GM18519 (cell line): Measurements from ENCODE around the gene GNL2.
"Not testable (repeated sequence)": the region's sequence is repeated elsewhere in the genome, so short reads cannot be mapped to it uniquely, and the experiment has no call there.

ENCODE experiments used
- ATAC-seq: cut with Tn5 transposase; IDR thresholded peaks from one replicate; pipeline ENCODE4 v1.9.1; 2021; ENCODE audit warnings: mild to moderate bottlenecking, moderate library complexity; ENCODE audit not compliant: unreplicated experiment, low FRiP score

The GNL2 gene

GRCh38 chr1:37560401-37561132 is 35.2 kb downstream of the GNL2 start:
- ATAC-seq: no peak

- ATAC-seq: not testable (repeated sequence)
Observed at GRCh38 chr1:37559957-37560379, 35.8 kb downstream of the GNL2 start.

- ATAC-seq: no peak
Observed at GRCh38 chr1:37559080-37559479, 36.7 kb downstream of the GNL2 start.

- no peak for ATAC-seq
Observed at GRCh38 chr1:37558411-37558810, 37.3 kb downstream of the GNL2 start.

GRCh38 chr1:37557402-37557801 is 38.3 kb downstream of the GNL2 start:
- no peak for ATAC-seq

GRCh38 chr1:37556712-37557196 is 39.0 kb downstream of the GNL2 start, which contains the start of gene DNALI1:
TSS of gene DNALI1 (plus strand) at chr1:37556940. CDS start at chr1:37556995, 55 bp downstream.
- ATAC-seq: no peak

- ATAC-seq: peak; percentile 54
Observed at GRCh38 chr1:37553927-37554808, 41.6 kb downstream of the GNL2 start, which contains the start of gene SNIP1. TSS of gene SNIP1 (minus strand) at chr1:37554293. CDS start at chr1:37554229, 64 bp downstream.

- no peak for ATAC-seq
Observed at GRCh38 chr1:37553598-37553926, 42.2 kb downstream of the GNL2 start.

- no peak for ATAC-seq
Observed at GRCh38 chr1:37549341-37549740, 46.4 kb downstream of the GNL2 start.

GRCh38 chr1:37545019-37545418 is 50.7 kb downstream of the GNL2 start:
- ATAC-seq: no peak

- ATAC-seq: no peak
Observed at GRCh38 chr1:37544530-37544929, 51.2 kb downstream of the GNL2 start.

- no peak for ATAC-seq
Observed at GRCh38 chr1:37540036-37540785, 55.5 kb downstream of the GNL2 start.

GRCh38 chr1:37539154-37539553 is 56.6 kb downstream of the GNL2 start:
- ATAC-seq: not testable (repeated sequence)

GRCh38 chr1:37537378-37537777 is 58.4 kb downstream of the GNL2 start:
- no peak for ATAC-seq

GRCh38 chr1:37533317-37534093 is 62.2 kb downstream of the GNL2 start:
- ATAC-seq: no peak

- ATAC-seq: not testable (repeated sequence)
Observed at GRCh38 chr1:37532418-37533156, 63.1 kb downstream of the GNL2 start.

- ATAC-seq: not testable (repeated sequence)
Observed at GRCh38 chr1:37529888-37530287, 65.8 kb downstream of the GNL2 start.

- no peak for ATAC-seq
Observed at GRCh38 chr1:37519613-37520012, 76.1 kb downstream of the GNL2 start.

- ATAC-seq: not testable (repeated sequence)
Observed at GRCh38 chr1:37518929-37519328, 76.8 kb downstream of the GNL2 start.
